ENCODE measurements around the gene ACIN1.

The ACIN1 gene

DNA sequence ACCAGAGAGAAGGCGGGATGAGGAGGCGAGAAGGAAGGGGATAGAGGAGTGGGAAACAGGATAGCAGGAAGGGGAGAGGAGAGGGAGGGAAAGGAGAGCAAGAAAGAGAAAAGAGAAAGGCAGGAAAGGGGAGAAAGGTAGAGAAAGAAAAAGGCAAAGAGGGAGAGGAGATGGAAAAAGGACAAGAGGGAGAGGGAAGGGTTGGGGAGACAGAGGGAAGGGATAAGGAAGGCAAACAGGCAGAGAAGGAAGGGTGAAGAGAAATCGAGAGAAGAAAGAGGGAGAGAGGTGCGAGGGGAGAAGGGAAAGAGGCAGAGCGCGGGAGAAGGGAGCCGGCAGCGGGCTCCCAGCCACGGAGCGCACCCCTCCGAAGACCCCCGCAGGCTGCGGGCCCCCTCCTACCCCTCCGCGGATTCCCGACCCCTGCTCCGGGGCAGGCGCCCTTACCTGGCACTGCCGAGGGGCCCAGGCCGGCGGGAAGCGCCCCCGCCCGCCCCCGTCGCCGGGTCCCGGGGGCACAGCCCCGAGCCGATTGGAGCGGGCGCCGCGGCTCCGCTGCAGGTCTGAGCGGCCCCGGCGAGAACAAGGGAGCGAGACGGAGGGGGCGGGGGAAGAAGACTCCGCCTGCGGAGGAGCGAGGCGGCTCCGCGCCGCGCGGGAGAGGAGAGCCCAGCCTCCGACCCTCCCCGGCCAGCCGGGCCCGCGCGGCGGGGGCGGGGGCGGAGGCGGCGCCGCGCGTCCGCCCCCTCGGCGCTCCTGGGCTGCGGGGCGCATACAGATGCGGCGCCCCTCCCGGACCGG, 37.8 kb downstream of the ACIN1 start, which contains the start of gene CDH24:
Gene CDH24, minus strand, starts transcription at position 565 of the 801 bp plus-strand sequence. CDS start 1,787 bp downstream, outside the sequence.
- Histone ChIP-seq H2AFZ (ENCODE audit: low read depth, low read length) (peak within 1 kb of the TSS; percentile 39), H3K4me3 (ENCODE audit: insufficient read depth in 1 of 2, low read depth in 1 of 2, low read length in 2 of 2) (peak within 1 kb of the TSS; percentile 63 to 76), H2BK15ac (ENCODE audit: low read depth, poor library complexity, severe bottlenecking) (no peak within 1 kb of the TSS), H3K18ac (ENCODE audit: low read depth in 1 of 2, low read length in 2 of 2) (peak within 1 kb of the TSS; percentile 29 to 60), H2BK120ac (ENCODE audit: low read depth, low read length) (no peak within 1 kb of the TSS), H3K9ac (ENCODE audit: low read length) (peak within 1 kb of the TSS; percentile 75), H4K8ac (ENCODE audit: low read length) (no peak within 1 kb of the TSS), H2AK5ac (ENCODE audit: low read length, severe bottlenecking) (no peak within 1 kb of the TSS), H3K27ac (ENCODE audit: low read length, poor library complexity, severe bottlenecking) (peak within 1 kb of the TSS; percentile 84), H3K9me3 (ENCODE audit: control insufficient read depth, low read length) (no peaks in the 10 kb centered on the region), H3K4ac (ENCODE audit: low read depth in 1 of 2, low read length in 2 of 2) (peak within 1 kb of the TSS; percentile 58 to 59), H3K4me2 (ENCODE audit: low read length, poor library complexity, severe bottlenecking) (peak within 1 kb of the TSS; percentile 91), H3K14ac (ENCODE audit: low read length in 2 of 2) (no peak within 1 kb of the TSS), H2BK5ac (ENCODE audit: low read depth, low read length, poor library complexity, severe bottlenecking) (no peak within 1 kb of the TSS), H2BK12ac (ENCODE audit: low read length in 2 of 2) (no peak within 1 kb of the TSS), H3K23ac (ENCODE audit: low read length in 2 of 2) (no peak within 1 kb of the TSS), H3K4me1 (ENCODE audit: control insufficient read depth, insufficient read depth, low read depth, low read length) (peaks cover 36% of the 10 kb centered on the region), H3K27me3 (ENCODE audit: control insufficient read depth in 1 of 2, insufficient read depth in 1 of 2, low read length in 2 of 2) (no peaks in the 10 kb centered on the region), H4K91ac (ENCODE audit: low read length) (no peak within 1 kb of the TSS), H3K79me1 (replicated peaks; ENCODE audit: low read length, poor library complexity, severe bottlenecking) (peaks cover 6% of the 10 kb centered on the region), H3K36me3 (ENCODE audit: control insufficient read depth in 1 of 2, insufficient read depth in 2 of 2, low read depth in 1 of 2, low read length in 2 of 2) (peaks cover 30 to 50% of the 10 kb centered on the region in 2 experiments)
- 2% methylated on average over 36 of the region's 73 CpGs for WGBS
- peak; percentile 74 for DNase-seq

DNA sequence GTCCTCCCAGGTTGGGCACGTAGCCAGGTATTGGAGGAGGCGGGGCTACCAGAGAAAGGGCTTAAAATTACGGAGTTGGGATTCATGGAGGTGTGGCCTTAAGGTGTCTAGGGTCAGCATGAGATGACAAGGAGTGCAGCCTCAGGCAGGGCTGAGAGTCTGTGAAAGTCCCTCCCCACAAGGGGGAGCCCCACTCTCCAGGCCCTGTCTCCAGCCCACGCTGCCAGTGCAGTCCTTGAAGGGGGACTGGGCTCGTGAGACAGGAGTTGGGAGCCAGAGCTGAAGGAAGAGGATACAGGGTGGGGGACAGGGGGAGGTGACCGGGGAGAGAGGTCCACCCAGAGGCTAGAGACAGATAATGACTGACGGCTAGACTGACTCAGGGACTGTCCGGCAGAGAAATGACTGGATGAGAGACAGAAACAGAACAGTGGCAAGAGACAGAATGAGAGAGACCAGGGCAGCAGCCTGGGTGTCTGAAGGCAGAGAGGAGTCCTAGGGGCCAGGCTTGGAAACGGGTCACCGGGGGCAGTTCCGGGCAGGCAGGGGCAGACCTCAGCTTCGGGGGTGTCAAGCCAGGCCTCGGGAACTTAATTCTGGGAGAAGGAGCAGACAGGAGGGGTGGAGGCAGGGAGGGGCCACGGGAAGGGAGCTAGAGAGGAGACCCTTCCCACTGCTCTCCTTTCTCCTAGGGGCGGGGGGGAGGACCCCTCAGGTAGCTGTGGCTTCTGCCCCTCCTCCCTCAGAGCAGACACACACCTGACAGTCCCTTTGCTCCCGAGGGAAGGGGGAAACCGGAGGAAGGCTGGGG, 38.6 kb downstream of the ACIN1 start:
- H2BK120ac ChIP-seq (ENCODE audit: low read depth, low read length) = no peak overlapping the region
- no peak overlapping the region for H2AK5ac ChIP-seq (ENCODE audit: low read length, severe bottlenecking)
- peak overlapping the region; percentile 4 to 76 for H3K4me3 ChIP-seq (ENCODE audit: insufficient read depth in 1 of 2, low read depth in 1 of 2, low read length in 2 of 2)
- H4K91ac ChIP-seq (ENCODE audit: low read length) = no peak overlapping the region
- H2BK12ac ChIP-seq (ENCODE audit: low read length in 2 of 2) = no peak overlapping the region
- H3K27me3 ChIP-seq (ENCODE audit: control insufficient read depth in 1 of 2, insufficient read depth in 1 of 2, low read length in 2 of 2) = no peaks in the 10 kb centered on the region
- H3K9me3 ChIP-seq (ENCODE audit: control insufficient read depth, low read length) = no peaks in the 10 kb centered on the region
- peaks cover 6% of the 10 kb centered on the region for H3K79me1 ChIP-seq (replicated peaks; ENCODE audit: low read length, poor library complexity, severe bottlenecking)
- H3K36me3 ChIP-seq (ENCODE audit: control insufficient read depth in 1 of 2, insufficient read depth in 2 of 2, low read depth in 1 of 2, low read length in 2 of 2) = peaks cover 29 to 52% of the 10 kb centered on the region in 2 experiments
- H3K23ac ChIP-seq (ENCODE audit: low read length in 2 of 2) = no peak overlapping the region
- WGBS = 3% methylated on average over 14 of the region's 17 CpGs
- peak; percentile 84 for DNase-seq
- no peak overlapping the region for H3K14ac ChIP-seq (ENCODE audit: low read length in 2 of 2)
- peak overlapping the region; percentile 91 for H3K4me2 ChIP-seq (ENCODE audit: low read length, poor library complexity, severe bottlenecking)
- no peak overlapping the region for H2BK5ac ChIP-seq (ENCODE audit: low read depth, low read length, poor library complexity, severe bottlenecking)
- no peak overlapping the region for H3K27ac ChIP-seq (ENCODE audit: low read length, poor library complexity, severe bottlenecking)
- H2AFZ ChIP-seq (ENCODE audit: low read depth, low read length) = no peak overlapping the region
- H3K4ac ChIP-seq (ENCODE audit: low read depth in 1 of 2, low read length in 2 of 2) = no peak overlapping the region
- H2BK15ac ChIP-seq (ENCODE audit: low read depth, poor library complexity, severe bottlenecking) = no peak overlapping the region
- no peak overlapping the region for H4K8ac ChIP-seq (ENCODE audit: low read length)
- H3K18ac ChIP-seq (ENCODE audit: low read depth in 1 of 2, low read length in 2 of 2) = no peak overlapping the region
- H3K9ac ChIP-seq (ENCODE audit: low read length) = peak overlapping the region; percentile 68
- H3K4me1 ChIP-seq (ENCODE audit: control insufficient read depth, insufficient read depth, low read depth, low read length) = peaks cover 36% of the 10 kb centered on the region

GRCh38 chr14:23055621-23056144, 39.3 kb downstream of the ACIN1 start:
- Histone ChIP-seq H2BK120ac (ENCODE audit: low read depth, low read length) (no peak overlapping the region), H2AK5ac (ENCODE audit: low read length, severe bottlenecking) (no peak overlapping the region), H3K4me2 (ENCODE audit: low read length, poor library complexity, severe bottlenecking) (no peak overlapping the region), H3K36me3 (ENCODE audit: control insufficient read depth in 1 of 2, insufficient read depth in 2 of 2, low read depth in 1 of 2, low read length in 2 of 2) (peaks cover 23 to 45% of the 10 kb centered on the region in 2 experiments), H3K79me1 (replicated peaks; ENCODE audit: low read length, poor library complexity, severe bottlenecking) (peaks cover 6% of the 10 kb centered on the region), H4K8ac (ENCODE audit: low read length) (no peak overlapping the region), H3K18ac (ENCODE audit: low read depth in 1 of 2, low read length in 2 of 2) (no peak overlapping the region), H2BK5ac (ENCODE audit: low read depth, low read length, poor library complexity, severe bottlenecking) (no peak overlapping the region), H3K9me3 (ENCODE audit: control insufficient read depth, low read length) (no peaks in the 10 kb centered on the region), H3K4me3 (ENCODE audit: insufficient read depth in 1 of 2, low read depth in 1 of 2, low read length in 2 of 2) (no peak overlapping the region), H2BK15ac (ENCODE audit: low read depth, poor library complexity, severe bottlenecking) (peak overlapping the region; percentile 78), H3K27ac (ENCODE audit: low read length, poor library complexity, severe bottlenecking) (no peak overlapping the region), H3K9ac (ENCODE audit: low read length) (no peak overlapping the region), H3K23ac (ENCODE audit: low read length in 2 of 2) (no peak overlapping the region), H3K14ac (ENCODE audit: low read length in 2 of 2) (no peak overlapping the region), H3K4ac (ENCODE audit: low read depth in 1 of 2, low read length in 2 of 2) (no peak overlapping the region), H3K27me3 (ENCODE audit: control insufficient read depth in 1 of 2, insufficient read depth in 1 of 2, low read length in 2 of 2) (no peaks in the 10 kb centered on the region), H2AFZ (ENCODE audit: low read depth, low read length) (no peak overlapping the region), H2BK12ac (ENCODE audit: low read length in 2 of 2) (no peak overlapping the region), H3K4me1 (ENCODE audit: control insufficient read depth, insufficient read depth, low read depth, low read length) (peaks cover 31% of the 10 kb centered on the region), H4K91ac (ENCODE audit: low read length) (no peak overlapping the region)
- DNase-seq = peak; percentile 22
- 79% methylated on average over 6 of the region's 6 CpGs for WGBS

GRCh38 chr14:23055147-23055550, 39.8 kb downstream of the ACIN1 start:
- no peak overlapping the region for H2BK12ac ChIP-seq (ENCODE audit: low read length in 2 of 2)
- H3K23ac ChIP-seq (ENCODE audit: low read length in 2 of 2) = no peak overlapping the region
- no peaks in the 10 kb centered on the region for H3K9me3 ChIP-seq (ENCODE audit: control insufficient read depth, low read length)
- no peak for DNase-seq
- H3K27ac ChIP-seq (ENCODE audit: low read length, poor library complexity, severe bottlenecking) = no peak overlapping the region
- no peak overlapping the region for H3K4ac ChIP-seq (ENCODE audit: low read depth in 1 of 2, low read length in 2 of 2)
- H2BK120ac ChIP-seq (ENCODE audit: low read depth, low read length) = no peak overlapping the region
- H2AK5ac ChIP-seq (ENCODE audit: low read length, severe bottlenecking) = no peak overlapping the region
- 99% methylated on average over 12 of the region's 12 CpGs for WGBS
- H3K4me3 ChIP-seq (ENCODE audit: insufficient read depth in 1 of 2, low read depth in 1 of 2, low read length in 2 of 2) = no peak overlapping the region
- peaks cover 28% of the 10 kb centered on the region for H3K4me1 ChIP-seq (ENCODE audit: control insufficient read depth, insufficient read depth, low read depth, low read length)
- H3K18ac ChIP-seq (ENCODE audit: low read depth in 1 of 2, low read length in 2 of 2) = no peak overlapping the region
- H2BK15ac ChIP-seq (ENCODE audit: low read depth, poor library complexity, severe bottlenecking) = no peak overlapping the region
- no peak overlapping the region for H2AFZ ChIP-seq (ENCODE audit: low read depth, low read length)
- H4K8ac ChIP-seq (ENCODE audit: low read length) = no peak overlapping the region
- H3K4me2 ChIP-seq (ENCODE audit: low read length, poor library complexity, severe bottlenecking) = no peak overlapping the region
- no peak overlapping the region for H3K9ac ChIP-seq (ENCODE audit: low read length)
- H3K79me1 ChIP-seq (replicated peaks; ENCODE audit: low read length, poor library complexity, severe bottlenecking) = peaks cover 6% of the 10 kb centered on the region
- no peak overlapping the region for H2BK5ac ChIP-seq (ENCODE audit: low read depth, low read length, poor library complexity, severe bottlenecking)
- H3K27me3 ChIP-seq (ENCODE audit: control insufficient read depth in 1 of 2, insufficient read depth in 1 of 2, low read length in 2 of 2) = no peaks in the 10 kb centered on the region
- H3K14ac ChIP-seq (ENCODE audit: low read length in 2 of 2) = no peak overlapping the region
- H4K91ac ChIP-seq (ENCODE audit: low read length) = no peak overlapping the region
- peaks cover 17 to 45% of the 10 kb centered on the region in 2 experiments for H3K36me3 ChIP-seq (ENCODE audit: control insufficient read depth in 1 of 2, insufficient read depth in 2 of 2, low read depth in 1 of 2, low read length in 2 of 2)
